ENCODE data around the gene COX7A1. TPM values are rescaled to one million over a fixed set of nuclear protein-coding genes. Genes with fewer than 3 reads are reported as not detected.

Gene COX7A1
- total RNA-seq, 4 donors from 2014 or later = 1.8 to 19.8 (median 6.6) TPM

GRCh38 chr19:36106991-36107390 is 45.3 kb downstream of the COX7A1 start:
- no peaks in the 10 kb centered on the region for H3K9me3 ChIP-seq
- H3K4me1 ChIP-seq = no peaks in the 10 kb centered on the region
- no peak overlapping the region for H3K27ac ChIP-seq
- peaks cover 0 to 3% (median 0%) of the 10 kb centered on the region in 3 donors for H3K36me3 ChIP-seq
- TF ChIP-seq CTCF (IDR thresholded peaks at IDR 0.05) (no peak), POLR2A (IDR thresholded peaks at IDR 0.05) (no peak)
- no peaks in the 10 kb centered on the region for H3K27me3 ChIP-seq
- no peak overlapping the region for H3K4me3 ChIP-seq
- DNase-seq = no peak

GRCh38 chr19:36106441-36106840 is 45.8 kb downstream of the COX7A1 start:
- no peaks in the 10 kb centered on the region for H3K27me3 ChIP-seq
- DNase-seq = no peak
- TF ChIP-seq CTCF (IDR thresholded peaks at IDR 0.05) (no peak), POLR2A (IDR thresholded peaks at IDR 0.05) (no peak)

GRCh38 chr19:36103842-36104552 is 48.2 kb downstream of the COX7A1 start:
- Histone ChIP-seq H3K27ac (no peak overlapping the region), H3K36me3 (peaks cover 0 to 3% (median 0%) of the 10 kb centered on the region in 3 donors), H3K9me3 (no peaks in the 10 kb centered on the region), H3K4me1 (no peaks in the 10 kb centered on the region), H3K4me3 (no peak overlapping the region), H3K27me3 (no peaks in the 10 kb centered on the region)
- DNase-seq = no peak
- TF ChIP-seq CTCF (IDR thresholded peaks at IDR 0.05) (no peak), POLR2A (IDR thresholded peaks at IDR 0.05) (no peak)

More at GRCh38 chr19:36106441-36106840, 45.8 kb downstream of the COX7A1 start:
- peaks cover 0 to 3% (median 0%) of the 10 kb centered on the region in 3 donors for H3K36me3 ChIP-seq
- H3K9me3 ChIP-seq = no peaks in the 10 kb centered on the region
- no peak overlapping the region for H3K4me3 ChIP-seq
- no peak overlapping the region for H3K27ac ChIP-seq
- H3K4me1 ChIP-seq = no peaks in the 10 kb centered on the region

GRCh38 chr19:36103040-36103626 is 49.1 kb downstream of the COX7A1 start:
- H3K36me3 ChIP-seq = peaks cover 0 to 3% (median 0%) of the 10 kb centered on the region in 3 donors
- no peak for TF ChIP-seq CTCF (IDR thresholded peaks at IDR 0.05)
- no peak overlapping the region for H3K27ac ChIP-seq
- peak in 1 of 3 donors; percentile 44 for DNase-seq
- H3K4me1 ChIP-seq = no peaks in the 10 kb centered on the region
- no peaks in the 10 kb centered on the region for H3K27me3 ChIP-seq
- no peak overlapping the region for H3K4me3 ChIP-seq
- H3K9me3 ChIP-seq = no peaks in the 10 kb centered on the region

GRCh38 chr19:36101550-36102327 is 50.5 kb downstream of the COX7A1 start:
- DNase-seq = no peak
- no peak overlapping the region for H3K27ac ChIP-seq
- H3K4me1 ChIP-seq = no peaks in the 10 kb centered on the region
- H3K36me3 ChIP-seq = peaks cover 0 to 3% (median 0%) of the 10 kb centered on the region in 3 donors
- H3K27me3 ChIP-seq = no peaks in the 10 kb centered on the region
- no peak for TF ChIP-seq CTCF (IDR thresholded peaks at IDR 0.05)
- no peak for TF ChIP-seq POLR2A (IDR thresholded peaks at IDR 0.05)
- no peak overlapping the region for H3K4me3 ChIP-seq
- H3K9me3 ChIP-seq = no peaks in the 10 kb centered on the region

Other genes starting within 250 kb of the COX7A1 start
- gene HCST, start 249.9 kb downstream of the COX7A1 start, total RNA-seq = 1 to 10 TPM in 1 of 4 donors, not detected in 3; 9.7 TPM
- gene TYROBP, start 244.2 kb downstream of the COX7A1 start, total RNA-seq = 10 to 100 TPM in 3 of 4 donors, 1 to 10 TPM in 1; 4.2 to 56.1 (median 20.2) TPM
- 10 to 100 TPM in 3 of 4 donors, 1 to 10 TPM in 1; 8.3 to 34.4 (median 22.1) TPM for gene LRFN3, start 216.1 kb downstream of the COX7A1 start, total RNA-seq
- 10 to 100 TPM; 15.7 to 48.0 (median 39.1) TPM for gene SDHAF1, start 157.3 kb downstream of the COX7A1 start, total RNA-seq
- 1 to 10 TPM in 2 of 4 donors, under 1 TPM in 1, not detected in 1; 0.67 to 6.8 (median 6.1) TPM for gene SYNE4, start 143.6 kb downstream of the COX7A1 start, total RNA-seq
- 10 to 100 TPM; 26.4 to 56.9 (median 39.8) TPM for gene ALKBH6, start 138.2 kb downstream of the COX7A1 start, total RNA-seq
- gene CLIP3, start 119.6 kb downstream of the COX7A1 start, total RNA-seq = 1 to 10 TPM; 1.8 to 9.8 (median 5.2) TPM
- 10 to 100 TPM in 2 of 4 donors, 1 to 10 TPM in 2; 4.9 to 12.4 (median 8.2) TPM for gene THAP8, start 98.2 kb downstream of the COX7A1 start, total RNA-seq
- 10 to 100 TPM in 1 of 4 donors, 1 to 10 TPM in 3; 1.1 to 15.7 (median 2.9) TPM for gene WDR62, start 97.5 kb downstream of the COX7A1 start, total RNA-seq
- gene OVOL3, start 41.3 kb downstream of the COX7A1 start, total RNA-seq = not detected
- 10 to 100 TPM; 20.7 to 32.0 (median 26.8) TPM for gene POLR2I, start 37.6 kb downstream of the COX7A1 start, total RNA-seq
- 10 to 100 TPM; 59.7 to 81.7 (median 69.1) TPM for gene TBCB, start 37.0 kb downstream of the COX7A1 start, total RNA-seq
- gene CAPNS1, start 12.4 kb downstream of the COX7A1 start, total RNA-seq = 100 to 1,000 TPM; 131 to 320 (median 263) TPM
- 1 to 10 TPM; 3.0 to 9.2 (median 4.9) TPM for gene ZNF565, start 62.2 kb upstream of the COX7A1 start, total RNA-seq
- 10 to 100 TPM; 43.2 to 71.0 (median 43.6) TPM for gene ZNF146, start 62.7 kb upstream of the COX7A1 start, total RNA-seq
- 10 to 100 TPM in 3 of 4 donors, 1 to 10 TPM in 1; 9.7 to 11.6 (median 11.1) TPM for gene ZFP14, start 226.8 kb upstream of the COX7A1 start, total RNA-seq